GM18909 (cell line): Measurements from ENCODE around the gene CEPT1.
A peak's percentile ranks its signal among the peaks of the same experiment; 100 is the strongest.

Source experiments
- ATAC-seq: cut with Tn5 transposase; IDR thresholded peaks from one replicate; pipeline ENCODE4 v1.9.1; 2021; ENCODE audit warnings: mild to moderate bottlenecking; ENCODE audit not compliant: unreplicated experiment, poor library complexity

The CEPT1 gene

GRCh38 chr1:111192074-111192473 is 52.1 kb downstream of the CEPT1 start:
- no peak for ATAC-seq

GRCh38 chr1:111192658-111193519 is 52.9 kb downstream of the CEPT1 start:
- peak; percentile 42 for ATAC-seq

GRCh38 chr1:111193712-111194480 is 53.9 kb downstream of the CEPT1 start:
- ATAC-seq = no peak

GRCh38 chr1:111195002-111195684 is 55.1 kb downstream of the CEPT1 start:
- ATAC-seq = no peak

- no peak for ATAC-seq
Observed at GRCh38 chr1:111196213-111196612, 56.2 kb downstream of the CEPT1 start.

- no peak for ATAC-seq
Observed at GRCh38 chr1:111197598-111198284, 57.7 kb downstream of the CEPT1 start.

- ATAC-seq = no peak
Observed at GRCh38 chr1:111198836-111199235, 58.8 kb downstream of the CEPT1 start.

GRCh38 chr1:111199329-111199728 is 59.3 kb downstream of the CEPT1 start:
- ATAC-seq = no peak

- no peak for ATAC-seq
Observed at GRCh38 chr1:111199881-111200801, 60.1 kb downstream of the CEPT1 start, which contains the start of gene DENND2D. Gene DENND2D, minus strand, starts transcription at chr1:111200646. Its CDS starts 187 bp downstream, at chr1:111200459.

- no peak for ATAC-seq
Observed at GRCh38 chr1:111200802-111201161, 60.8 kb downstream of the CEPT1 start.

- no peak for ATAC-seq
Observed at GRCh38 chr1:111201275-111202090, 61.5 kb downstream of the CEPT1 start.

- no peak for ATAC-seq
Observed at GRCh38 chr1:111202366-111202706, 62.3 kb downstream of the CEPT1 start.

GRCh38 chr1:111202707-111203623 is 62.9 kb downstream of the CEPT1 start:
- peak; percentile 6 for ATAC-seq

- ATAC-seq = peak; percentile 58
Observed at GRCh38 chr1:111203681-111204200, 63.7 kb downstream of the CEPT1 start.

- peak; percentile 62 for ATAC-seq
Observed at GRCh38 chr1:111204201-111204982, 64.4 kb downstream of the CEPT1 start.

GRCh38 chr1:111204983-111205713 is 65.1 kb downstream of the CEPT1 start:
- no peak for ATAC-seq
